Suprapubic skin (tissue), 4 donors: ENCODE data around the gene RAB36. TPM values are rescaled to one million over a fixed set of nuclear protein-coding genes. Genes with fewer than 3 reads are reported as not detected.

ENCODE experiments used
- DNase-seq, 2 donors: peaks; one replicate each; pipeline ENCODE4 v3.0.0-alpha.2; 2019; ENCODE audit warnings: low spot score in 2 of 2
- H3K27ac ChIP-seq: fragments of 200-600 bp; sonication (generic); one replicate; pipeline ENCODE4 v1.5.1; 2019
- H3K27me3 ChIP-seq: fragments of 200-600 bp; sonication (generic); one replicate; pipeline ENCODE4 v1.5.1; 2019
- H3K36me3 ChIP-seq: fragments of 200-600 bp; sonication (generic); one replicate; pipeline ENCODE4 v1.5.1; 2019
- H3K4me1 ChIP-seq: fragments of 200-600 bp; sonication (generic); one replicate; pipeline ENCODE4 v1.5.1; 2019
- H3K4me3 ChIP-seq: fragments of 200-600 bp; sonication (generic); one replicate; pipeline ENCODE4 v1.5.1; 2019; ENCODE audit warnings: mild to moderate bottlenecking
- H3K9me3 ChIP-seq: fragments of 200-600 bp; sonication (generic); one replicate; pipeline ENCODE4 v1.5.1; 2019
- EP300 ChIP-seq: sonication (generic); formaldehyde crosslinking; IDR thresholded peaks from one replicate; pipeline ENCODE4 v1.6.1; 2017; ENCODE audit warnings: antibody characterized with exemption
- POLR2A ChIP-seq, 2 donors: fragments of 450-650 bp; IDR thresholded peaks; one replicate each; pipeline ENCODE4 v1.6.1; 2017; ENCODE audit warnings: antibody characterized with exemption in 2 of 2, mild to moderate bottlenecking in 2 of 2, moderate library complexity in 2 of 2
- POLR2AphosphoS5 ChIP-seq, 3 donors: sonication (generic); formaldehyde crosslinking; IDR thresholded peaks; one replicate each; pipeline ENCODE4 v1.6.1; 2017; ENCODE audit warnings: antibody characterized with exemption in 3 of 3
- WGBS: methylation state at CpG from one replicate; pipeline ENCODE4 v1.1.5; 2018; 5-methylcytosine and 5-hydroxymethylcytosine counted together
- total RNA-seq, 4 donors: library from RNA; depleted of rRNA; stranded (reverse); fragments of >200 nt; gene quantifications; one replicate each; pipeline ENCODE4 v1.1.0, GENCODE V29; 2016
- TF ChIP-seq, protein P1 (sequence below), 2 donors: fragments of 200-600 bp in 1 of 2; fragments of 450-650 bp in 1 of 2; sonication (generic) in 1 of 2; IDR thresholded peaks; one replicate each; pipeline ENCODE4 v1.5.1; 2016 to 2019; ENCODE audit warnings: antibody characterized with exemption in 2 of 2, mild to moderate bottlenecking in 1 of 2, moderate library complexity in 1 of 2

Gene RAB36
- total RNA-seq, 4 donors from 2014 or later: 1.7 to 3.1 (median 2.9) TPM

DNA sequence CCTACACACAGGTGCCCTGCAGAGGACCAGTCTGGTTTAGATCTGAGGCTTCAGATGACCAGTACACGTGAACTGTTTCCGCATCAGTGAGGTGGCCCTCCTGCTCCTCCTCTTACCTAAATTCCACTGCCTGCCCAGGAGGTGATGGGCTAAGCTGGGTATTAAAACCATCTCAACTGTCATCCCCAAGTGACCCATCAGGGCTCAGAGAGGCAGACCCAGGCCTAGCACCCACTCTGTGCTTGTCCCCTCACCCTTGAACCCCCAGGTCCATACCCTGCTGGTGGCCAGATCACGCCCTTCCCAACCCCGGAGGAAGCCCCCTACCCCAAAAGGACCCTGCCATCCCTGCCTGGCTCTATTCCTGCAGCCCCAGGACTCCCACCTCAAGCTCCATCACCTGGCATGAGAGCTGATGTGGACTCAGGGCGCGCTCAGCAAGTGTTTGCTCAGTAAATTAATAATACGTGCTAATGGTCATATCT is 24.8 kb upstream of the RAB36 start:
- 95% methylated on average over 5 of the region's 7 CpGs for WGBS
- Histone ChIP-seq H3K4me1 (no peaks in the 10 kb centered on the region), H3K27me3 (no peaks in the 10 kb centered on the region), H3K36me3 (no peaks in the 10 kb centered on the region), H3K4me3 (no peak overlapping the region), H3K9me3 (no peaks in the 10 kb centered on the region), H3K27ac (no peak overlapping the region)
- no peak for TF ChIP-seq POLR2A (IDR thresholded peaks at IDR 0.05)
- TF ChIP-seq POLR2AphosphoS5 (IDR thresholded peaks at IDR 0.05): no peak
- no peak for DNase-seq

DNA sequence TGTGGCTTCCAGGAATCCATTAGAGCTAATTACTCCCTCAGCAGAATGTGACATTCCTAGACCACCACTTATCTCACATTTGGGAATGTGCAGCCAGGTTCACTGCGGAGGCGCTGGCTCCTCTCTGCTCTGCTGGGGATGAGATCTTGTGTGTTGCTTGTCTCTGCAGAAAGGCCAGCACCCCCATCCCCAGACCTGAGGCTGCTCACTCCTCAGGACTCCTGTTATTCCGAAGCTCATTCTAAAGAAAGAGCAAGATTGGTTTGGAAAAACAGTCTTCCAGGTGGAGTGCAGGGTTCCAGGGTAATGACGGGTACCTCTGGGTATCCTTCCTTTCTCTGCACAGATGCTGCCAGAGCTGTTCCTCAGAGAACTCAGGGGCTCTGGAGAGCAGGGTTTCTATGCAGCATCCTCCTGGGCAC is 24.3 kb upstream of the RAB36 start:
- H3K27me3 ChIP-seq: no peaks in the 10 kb centered on the region
- no peak overlapping the region for H3K4me3 ChIP-seq
- no peaks in the 10 kb centered on the region for H3K4me1 ChIP-seq
- no peak for DNase-seq
- TF ChIP-seq POLR2AphosphoS5 (IDR thresholded peaks at IDR 0.05) (no peak), EP300 (no peak), POLR2A (IDR thresholded peaks at IDR 0.05) (no peak)
- TF ChIP-seq, protein P1, sequence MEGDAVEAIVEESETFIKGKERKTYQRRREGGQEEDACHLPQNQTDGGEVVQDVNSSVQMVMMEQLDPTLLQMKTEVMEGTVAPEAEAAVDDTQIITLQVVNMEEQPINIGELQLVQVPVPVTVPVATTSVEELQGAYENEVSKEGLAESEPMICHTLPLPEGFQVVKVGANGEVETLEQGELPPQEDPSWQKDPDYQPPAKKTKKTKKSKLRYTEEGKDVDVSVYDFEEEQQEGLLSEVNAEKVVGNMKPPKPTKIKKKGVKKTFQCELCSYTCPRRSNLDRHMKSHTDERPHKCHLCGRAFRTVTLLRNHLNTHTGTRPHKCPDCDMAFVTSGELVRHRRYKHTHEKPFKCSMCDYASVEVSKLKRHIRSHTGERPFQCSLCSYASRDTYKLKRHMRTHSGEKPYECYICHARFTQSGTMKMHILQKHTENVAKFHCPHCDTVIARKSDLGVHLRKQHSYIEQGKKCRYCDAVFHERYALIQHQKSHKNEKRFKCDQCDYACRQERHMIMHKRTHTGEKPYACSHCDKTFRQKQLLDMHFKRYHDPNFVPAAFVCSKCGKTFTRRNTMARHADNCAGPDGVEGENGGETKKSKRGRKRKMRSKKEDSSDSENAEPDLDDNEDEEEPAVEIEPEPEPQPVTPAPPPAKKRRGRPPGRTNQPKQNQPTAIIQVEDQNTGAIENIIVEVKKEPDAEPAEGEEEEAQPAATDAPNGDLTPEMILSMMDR (IDR thresholded peaks at IDR 0.05): no peak
- H3K27ac ChIP-seq: no peak overlapping the region
- H3K36me3 ChIP-seq: no peaks in the 10 kb centered on the region
- H3K9me3 ChIP-seq: no peaks in the 10 kb centered on the region
- 88% methylated on average over 4 of the region's 4 CpGs for WGBS

DNA sequence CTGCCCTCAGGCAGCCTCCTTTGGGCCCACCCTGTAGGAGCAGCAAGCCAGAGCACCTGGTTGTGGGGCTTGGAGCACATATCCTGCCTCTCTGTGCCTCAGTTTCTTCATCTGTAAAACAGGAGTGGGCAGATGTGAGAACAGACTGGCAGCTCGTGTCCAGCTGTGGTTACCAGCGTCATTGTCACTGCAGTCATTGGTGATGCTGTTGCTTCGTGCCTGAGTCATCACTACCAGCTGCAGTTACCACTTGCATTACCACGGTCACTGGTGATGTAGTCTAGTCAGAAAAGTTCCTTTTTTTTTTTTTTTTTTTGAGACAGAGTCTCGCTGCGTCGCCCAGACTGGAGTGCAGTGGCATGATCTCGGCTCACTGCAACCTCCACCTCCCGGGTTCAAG is 23.9 kb upstream of the RAB36 start:
- TF ChIP-seq POLR2AphosphoS5 (IDR thresholded peaks at IDR 0.05) (no peak), POLR2A (IDR thresholded peaks at IDR 0.05) (no peak), EP300 (no peak)
- TF ChIP-seq, protein P1 (IDR thresholded peaks at IDR 0.05): no peak
- no peak for DNase-seq
- H3K36me3 ChIP-seq: no peaks in the 10 kb centered on the region
- no peaks in the 10 kb centered on the region for H3K4me1 ChIP-seq
- H3K27ac ChIP-seq: no peak overlapping the region
- no peaks in the 10 kb centered on the region for H3K27me3 ChIP-seq
- H3K4me3 ChIP-seq: no peak overlapping the region
- H3K9me3 ChIP-seq: no peaks in the 10 kb centered on the region
- 87% methylated on average over 9 of the region's 9 CpGs for WGBS

DNA sequence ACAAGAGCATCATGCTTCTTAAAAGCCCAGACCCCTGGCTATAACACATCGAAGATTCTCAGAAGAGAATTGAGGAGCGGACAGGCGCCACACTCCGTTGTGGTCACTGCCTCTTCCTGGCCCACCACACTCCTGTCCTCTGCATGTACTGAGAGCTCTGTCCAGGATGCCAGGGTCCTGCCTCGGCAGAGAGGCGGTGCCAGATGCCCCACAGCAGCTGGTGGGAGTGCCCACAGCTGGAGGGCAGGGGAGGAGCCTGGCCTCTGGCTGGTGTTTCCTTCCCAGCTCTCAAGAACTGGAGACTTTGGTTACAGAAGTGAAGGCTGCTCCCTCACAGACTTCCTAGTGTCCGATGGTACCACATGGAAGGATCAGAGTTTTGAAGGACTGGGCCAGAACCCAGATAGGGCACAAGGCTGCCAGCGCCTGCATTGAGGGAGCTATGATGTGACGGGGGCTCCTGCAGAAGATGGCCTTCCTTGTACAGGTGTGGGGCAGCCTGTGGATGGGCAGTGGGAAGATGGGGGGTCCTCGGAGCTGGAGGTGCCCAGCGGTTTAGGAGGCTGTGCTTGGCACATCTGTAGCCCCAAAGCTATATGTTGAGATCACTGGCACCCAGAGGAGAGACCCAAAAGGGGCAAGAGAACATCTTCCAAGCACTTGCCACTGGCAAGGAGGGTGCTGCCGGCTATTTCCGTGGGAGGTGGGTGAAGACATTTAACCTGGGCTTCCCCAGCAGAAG is 22.9 kb upstream of the RAB36 start:
- no peaks in the 10 kb centered on the region for H3K4me1 ChIP-seq
- TF ChIP-seq, protein P1 (IDR thresholded peaks at IDR 0.05): no peak
- no peak for TF ChIP-seq POLR2AphosphoS5 (IDR thresholded peaks at IDR 0.05)
- TF ChIP-seq EP300: no peak
- no peak for TF ChIP-seq POLR2A (IDR thresholded peaks at IDR 0.05)
- no peaks in the 10 kb centered on the region for H3K9me3 ChIP-seq
- H3K27me3 ChIP-seq: no peaks in the 10 kb centered on the region
- no peak overlapping the region for H3K27ac ChIP-seq
- no peaks in the 10 kb centered on the region for H3K36me3 ChIP-seq
- H3K4me3 ChIP-seq: no peak overlapping the region
- WGBS: 74% methylated on average over 9 of the region's 13 CpGs
- DNase-seq: no peak

DNA sequence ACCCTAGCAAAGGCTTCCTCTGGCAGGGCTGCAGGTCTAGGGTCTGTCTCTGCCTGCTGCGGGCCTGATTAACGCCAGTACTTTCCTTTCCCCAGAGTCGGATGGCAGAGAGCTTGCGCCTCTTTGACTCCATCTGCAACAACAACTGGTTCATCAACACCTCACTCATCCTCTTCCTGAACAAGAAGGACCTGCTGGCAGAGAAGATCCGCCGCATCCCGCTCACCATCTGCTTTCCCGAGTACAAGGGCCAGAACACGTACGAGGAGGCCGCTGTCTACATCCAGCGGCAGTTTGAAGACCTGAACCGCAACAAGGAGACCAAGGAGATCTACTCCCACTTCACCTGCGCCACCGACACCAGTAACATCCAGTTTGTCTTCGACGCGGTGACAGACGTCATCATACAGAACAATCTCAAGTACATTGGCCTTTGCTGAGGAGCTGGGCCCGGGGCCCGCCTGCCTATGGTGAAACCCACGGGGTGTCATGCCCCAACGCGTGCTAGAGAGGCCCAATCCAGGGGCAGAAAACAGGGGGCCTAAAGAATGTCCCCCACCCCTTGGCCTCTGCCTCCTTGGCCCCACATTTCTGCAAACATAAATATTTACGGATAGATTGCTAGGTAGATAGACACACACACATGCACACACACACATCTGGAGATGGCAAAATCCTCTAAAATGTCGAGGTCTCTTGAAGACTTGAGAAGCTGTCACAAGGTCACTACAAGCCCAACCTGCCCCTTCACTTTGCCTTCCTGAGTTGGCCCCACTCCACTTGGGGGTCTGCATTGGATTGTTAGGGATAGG is 22.1 kb upstream of the RAB36 start:
- Histone ChIP-seq H3K27me3 (no peaks in the 10 kb centered on the region), H3K36me3 (no peaks in the 10 kb centered on the region), H3K9me3 (no peaks in the 10 kb centered on the region), H3K4me1 (peaks cover under 1% of the 10 kb centered on the region), H3K4me3 (no peak overlapping the region), H3K27ac (no peak overlapping the region)
- 97% methylated on average over 21 of the region's 26 CpGs for WGBS
- DNase-seq: no peak
- TF ChIP-seq EP300: no peak
- TF ChIP-seq POLR2A (IDR thresholded peaks at IDR 0.05): no peak
- no peak for TF ChIP-seq POLR2AphosphoS5 (IDR thresholded peaks at IDR 0.05)
- TF ChIP-seq, protein P1 (IDR thresholded peaks at IDR 0.05): no peak
